SIG-M5 (cell line): ENCODE measurements around the gene RIN3.
"Not testable (repeated sequence)": the region's sequence is repeated elsewhere in the genome, so short reads cannot be mapped to it uniquely, and the experiment has no call there.

Source experiments
- DNase-seq: peaks from one replicate; lab custom pipeline; 2025; lab: John Stamatoyannopoulos, UW

The RIN3 gene

GRCh38 chr14:92528486-92529100 lies 15.0 kb downstream of the RIN3 start:
- DNase-seq: no peak

- DNase-seq: no peak
Observed at GRCh38 chr14:92529903-92530302, 16.3 kb downstream of the RIN3 start.

GRCh38 chr14:92531106-92531873 lies 17.7 kb downstream of the RIN3 start:
- no peak for DNase-seq

- DNase-seq: no peak
Observed at GRCh38 chr14:92532490-92533163, 19.0 kb downstream of the RIN3 start.

- no peak for DNase-seq
Observed at GRCh38 chr14:92534932-92535643, 21.5 kb downstream of the RIN3 start.

- not testable (repeated sequence) for DNase-seq
Observed at GRCh38 chr14:92536231-92536630, 22.6 kb downstream of the RIN3 start.

GRCh38 chr14:92538412-92538985 lies 24.9 kb downstream of the RIN3 start:
- DNase-seq: no peak

- no peak for DNase-seq
Observed at GRCh38 chr14:92539419-92539818, 25.8 kb downstream of the RIN3 start.

- DNase-seq: no peak
Observed at GRCh38 chr14:92539875-92540274, 26.3 kb downstream of the RIN3 start.

- DNase-seq: no peak
Observed at GRCh38 chr14:92540472-92541048, 27.0 kb downstream of the RIN3 start.

- DNase-seq: no peak
Observed at GRCh38 chr14:92542766-92543554, 29.4 kb downstream of the RIN3 start.

GRCh38 chr14:92544051-92544720 lies 30.6 kb downstream of the RIN3 start:
- DNase-seq: no peak

GRCh38 chr14:92546347-92547053 lies 32.9 kb downstream of the RIN3 start:
- no peak for DNase-seq

- no peak for DNase-seq
Observed at GRCh38 chr14:92549105-92549858, 35.7 kb downstream of the RIN3 start.

GRCh38 chr14:92549859-92550230 lies 36.3 kb downstream of the RIN3 start:
- no peak for DNase-seq

GRCh38 chr14:92551044-92551841 lies 37.7 kb downstream of the RIN3 start:
- DNase-seq: no peak

GRCh38 chr14:92552066-92552465 lies 38.5 kb downstream of the RIN3 start:
- no peak for DNase-seq

- no peak for DNase-seq
Observed at GRCh38 chr14:92553438-92553837, 39.9 kb downstream of the RIN3 start.
